ENCODE data around the gene GLYR1. TPM values are rescaled to one million over a fixed set of nuclear protein-coding genes. Genes with fewer than 3 reads are reported as not detected.

The GLYR1 gene
- total RNA-seq, 1 experiment from 2014 or later, result 135 TPM

DNA sequence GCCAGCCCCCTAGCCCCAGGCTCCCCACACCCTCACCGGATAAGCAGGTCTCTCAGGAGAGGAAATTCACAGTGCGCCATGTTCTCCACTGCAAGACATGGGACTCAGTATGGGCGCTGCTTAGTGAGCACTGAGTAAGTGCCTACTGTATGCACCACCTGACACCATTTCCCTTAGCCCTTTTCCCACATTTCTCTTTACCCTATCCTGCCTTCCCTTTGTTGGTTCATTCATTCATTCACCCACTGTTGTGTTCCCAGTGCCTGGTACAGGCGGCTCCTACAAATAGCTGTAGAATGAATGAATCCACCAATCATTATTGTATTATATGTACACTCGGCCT, 69.1 kb downstream of the GLYR1 start:
- no peak overlapping the region for H3K27ac ChIP-seq
- H3F3A ChIP-seq (ENCODE audit: insufficient read depth, low read depth), result no peaks in the 10 kb centered on the region
- DNase-seq, result no peak
- intact Hi-C loops (cut with micrococcal nuclease; ENCODE audit: unreplicated experiment), result no loop called here
- H2AFZ ChIP-seq, result no peak overlapping the region
- H3K4me2 ChIP-seq, result no peak overlapping the region
- ChIA-PET CTCF (no interaction called here), POLR2A (ENCODE audit: unreplicated experiment) (interaction anchor here (0.6 kb wide), 1 partner anchor 460 kb away, joined by 3 read pairs; no protein-coding TSS in a partner anchor)
- TF ChIP-seq, protein P1, sequence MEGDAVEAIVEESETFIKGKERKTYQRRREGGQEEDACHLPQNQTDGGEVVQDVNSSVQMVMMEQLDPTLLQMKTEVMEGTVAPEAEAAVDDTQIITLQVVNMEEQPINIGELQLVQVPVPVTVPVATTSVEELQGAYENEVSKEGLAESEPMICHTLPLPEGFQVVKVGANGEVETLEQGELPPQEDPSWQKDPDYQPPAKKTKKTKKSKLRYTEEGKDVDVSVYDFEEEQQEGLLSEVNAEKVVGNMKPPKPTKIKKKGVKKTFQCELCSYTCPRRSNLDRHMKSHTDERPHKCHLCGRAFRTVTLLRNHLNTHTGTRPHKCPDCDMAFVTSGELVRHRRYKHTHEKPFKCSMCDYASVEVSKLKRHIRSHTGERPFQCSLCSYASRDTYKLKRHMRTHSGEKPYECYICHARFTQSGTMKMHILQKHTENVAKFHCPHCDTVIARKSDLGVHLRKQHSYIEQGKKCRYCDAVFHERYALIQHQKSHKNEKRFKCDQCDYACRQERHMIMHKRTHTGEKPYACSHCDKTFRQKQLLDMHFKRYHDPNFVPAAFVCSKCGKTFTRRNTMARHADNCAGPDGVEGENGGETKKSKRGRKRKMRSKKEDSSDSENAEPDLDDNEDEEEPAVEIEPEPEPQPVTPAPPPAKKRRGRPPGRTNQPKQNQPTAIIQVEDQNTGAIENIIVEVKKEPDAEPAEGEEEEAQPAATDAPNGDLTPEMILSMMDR (conservative IDR thresholded peaks at IDR 0.05), result no peak
- H3K4me1 ChIP-seq (replicated peaks; ENCODE audit: insufficient read depth), result peaks cover 2% of the 10 kb centered on the region; the same call in 1 of the 2 replicates
- H3K36me3 ChIP-seq (ENCODE audit: low read depth), result no peaks in the 10 kb centered on the region
- H3K27me3 ChIP-seq (ENCODE audit: insufficient read depth, low read depth), result no peaks in the 10 kb centered on the region
- H3K9me2 ChIP-seq (ENCODE audit: insufficient read depth), result no peaks in the 10 kb centered on the region
- no peaks in the 10 kb centered on the region for H3K79me2 ChIP-seq (ENCODE audit: low read depth)
- H3K9me3 ChIP-seq (ENCODE audit: insufficient read depth, low read depth), result no peaks in the 10 kb centered on the region
- H4K20me1 ChIP-seq (ENCODE audit: insufficient read depth), result no peaks in the 10 kb centered on the region
- no peak overlapping the region for H3K4me3 ChIP-seq
- BruUV-seq (replicated peaks), result no TSS peak

DNA sequence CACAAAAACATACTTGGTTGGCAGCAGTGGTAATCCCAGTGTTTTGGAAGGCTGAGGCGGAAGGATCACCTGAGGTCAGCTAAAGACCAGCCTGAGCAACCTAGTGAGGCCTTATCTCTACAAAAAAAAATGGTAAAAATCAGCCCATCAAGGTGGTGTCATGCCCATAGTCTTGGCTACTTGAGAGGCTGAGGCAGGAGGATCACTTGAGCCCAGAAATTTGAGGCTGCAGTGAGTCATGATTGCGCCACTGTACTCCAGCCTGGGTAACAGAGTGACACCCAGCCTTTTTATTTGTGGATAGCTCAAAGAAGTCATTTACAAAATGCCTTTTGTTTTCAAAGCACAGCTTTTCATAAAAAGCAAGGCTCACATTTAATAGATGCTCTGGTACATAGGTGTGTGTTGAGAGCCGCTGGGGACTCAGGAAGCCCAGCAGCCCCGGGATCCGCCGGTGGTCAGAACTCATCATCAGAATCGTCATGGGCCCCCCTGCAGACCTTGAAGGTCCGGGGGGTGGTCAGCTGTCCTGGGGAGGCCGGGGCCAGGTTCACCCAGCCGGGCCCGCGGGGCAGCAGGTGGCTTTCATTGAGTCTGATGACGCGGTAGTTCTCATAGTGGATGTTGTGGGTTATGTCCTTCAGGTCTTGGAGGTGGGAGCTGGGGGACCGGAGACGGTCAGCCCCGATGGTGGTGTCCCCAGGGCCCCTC, 69.6 kb downstream of the GLYR1 start:
- no peaks in the 10 kb centered on the region for H3K9me3 ChIP-seq (ENCODE audit: insufficient read depth, low read depth)
- H3K9me2 ChIP-seq (ENCODE audit: insufficient read depth), result no peaks in the 10 kb centered on the region
- peaks cover 2% of the 10 kb centered on the region; the same call in 1 of the 2 replicates for H3K4me1 ChIP-seq (replicated peaks; ENCODE audit: insufficient read depth)
- no peaks in the 10 kb centered on the region for H3K27me3 ChIP-seq (ENCODE audit: insufficient read depth, low read depth)
- TF ChIP-seq EZH2 (IDR thresholded peaks at IDR 0.05; ENCODE audit: low read depth), result no peak
- TF ChIP-seq, protein P1 (conservative IDR thresholded peaks at IDR 0.05), result no peak
- ChIA-PET CTCF (no interaction called here), POLR2A (ENCODE audit: unreplicated experiment) (no interaction called here)
- no peak overlapping the region for H3K27ac ChIP-seq
- intact Hi-C loops (cut with micrococcal nuclease; ENCODE audit: unreplicated experiment), result no loop called here
- H3F3A ChIP-seq (ENCODE audit: insufficient read depth, low read depth), result no peaks in the 10 kb centered on the region
- H3K4me3 ChIP-seq, result no peak overlapping the region
- BruUV-seq (replicated peaks), result no TSS peak
- H3K4me2 ChIP-seq, result no peak overlapping the region
- H2AFZ ChIP-seq, result no peak overlapping the region
- H4K20me1 ChIP-seq (ENCODE audit: insufficient read depth), result no peaks in the 10 kb centered on the region
- no peak for DNase-seq
- no peaks in the 10 kb centered on the region for H3K79me2 ChIP-seq (ENCODE audit: low read depth)
- H3K36me3 ChIP-seq (ENCODE audit: low read depth), result no peaks in the 10 kb centered on the region

DNA sequence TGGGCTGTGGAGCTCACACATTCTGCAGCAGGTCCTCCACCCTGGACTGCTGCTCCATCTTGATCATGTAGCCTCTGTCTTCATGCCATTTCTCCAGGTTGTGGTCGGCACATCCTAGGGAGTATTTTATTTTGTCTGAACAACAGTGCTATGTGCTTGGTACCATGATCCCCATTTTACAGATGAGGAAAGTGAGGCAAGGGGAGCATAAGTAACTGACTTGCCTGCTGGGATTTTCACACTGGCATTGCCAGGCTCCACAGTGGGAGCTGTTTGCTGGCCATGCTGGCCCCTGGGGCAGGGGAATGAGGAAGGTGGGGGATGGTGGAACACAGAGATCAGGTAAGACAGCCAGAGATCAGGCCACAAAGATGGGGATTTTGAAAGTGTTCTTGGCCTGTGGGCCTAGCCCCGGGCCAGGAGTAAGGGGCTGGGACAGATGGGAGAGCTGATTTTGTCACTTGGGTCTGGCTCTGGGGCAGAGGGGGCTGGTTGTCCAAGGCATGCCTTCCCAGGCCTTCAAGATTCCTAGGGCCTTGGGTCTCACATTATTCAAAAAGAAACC, 70.9 kb downstream of the GLYR1 start:
- intact Hi-C loops (cut with micrococcal nuclease; ENCODE audit: unreplicated experiment), result no loop called here
- Histone ChIP-seq H3F3A (ENCODE audit: insufficient read depth, low read depth) (no peaks in the 10 kb centered on the region), H3K4me1 (replicated peaks; ENCODE audit: insufficient read depth) (peaks cover 2% of the 10 kb centered on the region; the same call in 1 of the 2 replicates), H2AFZ (no peak overlapping the region), H3K4me2 (no peak overlapping the region), H3K36me3 (ENCODE audit: low read depth) (no peaks in the 10 kb centered on the region), H3K27me3 (ENCODE audit: insufficient read depth, low read depth) (no peaks in the 10 kb centered on the region), H3K4me3 (no peak overlapping the region), H4K20me1 (ENCODE audit: insufficient read depth) (no peaks in the 10 kb centered on the region), H3K79me2 (ENCODE audit: low read depth) (no peaks in the 10 kb centered on the region), H3K27ac (no peak overlapping the region), H3K9me3 (ENCODE audit: insufficient read depth, low read depth) (no peaks in the 10 kb centered on the region), H3K9me2 (ENCODE audit: insufficient read depth) (no peaks in the 10 kb centered on the region)
- CTCF ChIA-PET, result no interaction called here
- POLR2A ChIA-PET (ENCODE audit: unreplicated experiment), result no interaction called here
- TF ChIP-seq EZH2 (IDR thresholded peaks at IDR 0.05; ENCODE audit: low read depth), result no peak
- TF ChIP-seq, protein P1 (conservative IDR thresholded peaks at IDR 0.05), result no peak
- DNase-seq, result no peak
- BruUV-seq (replicated peaks), result no TSS peak
